Measurements from ENCODE around the gene FNDC8.
"Not testable (repeated sequence)": the region's sequence is repeated elsewhere in the genome, so short reads cannot be mapped to it uniquely, and the experiment has no call there.

Gene FNDC8

GRCh38 chr17:35095741-35096140 lies 25.7 kb upstream of the FNDC8 start:
- DNase-seq (ENCODE audit: low read depth, low spot score), result peak; percentile 41

- DNase-seq (ENCODE audit: low read depth, low spot score), result no peak
Observed at GRCh38 chr17:35097776-35098175, 23.6 kb upstream of the FNDC8 start.

GRCh38 chr17:35099908-35100307 lies 21.5 kb upstream of the FNDC8 start:
- DNase-seq (ENCODE audit: low read depth, low spot score), result no peak

- no peak for DNase-seq (ENCODE audit: low read depth, low spot score)
Observed at GRCh38 chr17:35101036-35101435, 20.4 kb upstream of the FNDC8 start.

GRCh38 chr17:35101725-35102124 lies 19.7 kb upstream of the FNDC8 start:
- no peak for DNase-seq (ENCODE audit: low read depth, low spot score)

GRCh38 chr17:35103271-35103670 lies 18.1 kb upstream of the FNDC8 start:
- peak; percentile 34 for DNase-seq (ENCODE audit: low read depth, low spot score)

- no peak for DNase-seq (ENCODE audit: low read depth, low spot score)
Observed at GRCh38 chr17:35104844-35105450, 16.5 kb upstream of the FNDC8 start.

GRCh38 chr17:35110791-35111190 lies 10.6 kb upstream of the FNDC8 start:
- not testable (repeated sequence) for DNase-seq (ENCODE audit: low read depth, low spot score)

GRCh38 chr17:35116845-35117244 lies 4.6 kb upstream of the FNDC8 start:
- no peak for DNase-seq (ENCODE audit: low read depth, low spot score)

GRCh38 chr17:35117984-35118383 lies 3.4 kb upstream of the FNDC8 start:
- peak; percentile 56 for DNase-seq (ENCODE audit: low read depth, low spot score)

GRCh38 chr17:35119370-35120165 lies 1.8 kb upstream of the FNDC8 start, which contains the start of gene RAD51D:
Gene RAD51D, minus strand, starts transcription at chr17:35119860. Its CDS starts 247 bp downstream, at chr17:35119613.
- DNase-seq (ENCODE audit: low read depth, low spot score), result peak; percentile 92

- no peak for DNase-seq (ENCODE audit: low read depth, low spot score)
Observed at GRCh38 chr17:35127751-35128514, 6.5 kb downstream of the FNDC8 start.

GRCh38 chr17:35129154-35129972 lies 7.9 kb downstream of the FNDC8 start:
- DNase-seq (ENCODE audit: low read depth, low spot score), result no peak

- DNase-seq (ENCODE audit: low read depth, low spot score), result no peak
Observed at GRCh38 chr17:35129973-35130351, 8.5 kb downstream of the FNDC8 start.

GRCh38 chr17:35130392-35130791 lies 9.0 kb downstream of the FNDC8 start:
- DNase-seq (ENCODE audit: low read depth, low spot score), result no peak

- DNase-seq (ENCODE audit: low read depth, low spot score), result no peak
Observed at GRCh38 chr17:35132099-35132498, 10.7 kb downstream of the FNDC8 start.

- DNase-seq (ENCODE audit: low read depth, low spot score), result no peak
Observed at GRCh38 chr17:35132816-35133550, 11.6 kb downstream of the FNDC8 start.

GRCh38 chr17:35135322-35135721 lies 13.9 kb downstream of the FNDC8 start:
- no peak for DNase-seq (ENCODE audit: low read depth, low spot score)

GRCh38 chr17:35138218-35138617 lies 16.8 kb downstream of the FNDC8 start:
- DNase-seq (ENCODE audit: low read depth, low spot score), result no peak

GRCh38 chr17:35141681-35142466 lies 20.5 kb downstream of the FNDC8 start, which contains the start of gene NLE1:
Gene NLE1, minus strand, starts transcription at chr17:35142303. Its CDS starts 28 bp downstream, at chr17:35142275.
- DNase-seq (ENCODE audit: low read depth, low spot score), result peak; percentile 92
